Eye (tissue), 1 donor: ENCODE results near the gene GPRC5A.

Experiments
- DNase-seq: peaks from one replicate; pipeline ENCODE4 v3.0.0-alpha.2; 2015

Gene GPRC5A

GRCh38 chr12:12885096-12885792 lies 6.1 kb upstream of the GPRC5A start:
- no peak for DNase-seq

GRCh38 chr12:12887471-12887870 lies 3.9 kb upstream of the GPRC5A start:
- no peak for DNase-seq

- no peak for DNase-seq
These were observed 1.7 kb upstream of the GPRC5A start for GRCh38 chr12:12889701-12890100.

GRCh38 chr12:12890543-12891079 lies 751 bp upstream of the GPRC5A start:
- peak; percentile 85 for DNase-seq

GRCh38 chr12:12891881-12892355 lies 556 bp downstream of the GPRC5A start:
- no peak for DNase-seq

GRCh38 chr12:12892681-12893141 lies 1.3 kb downstream of the GPRC5A start:
- DNase-seq: no peak

GRCh38 chr12:12893438-12893837 lies 2.1 kb downstream of the GPRC5A start:
- DNase-seq: no peak

GRCh38 chr12:12896260-12896659 lies 4.9 kb downstream of the GPRC5A start:
- DNase-seq: no peak

GRCh38 chr12:12897302-12897701 lies 5.9 kb downstream of the GPRC5A start:
- DNase-seq: no peak

- no peak for DNase-seq
These were observed 6.9 kb downstream of the GPRC5A start for GRCh38 chr12:12898136-12898717.

- no peak for DNase-seq
These were observed 7.6 kb downstream of the GPRC5A start for GRCh38 chr12:12898911-12899511.

- DNase-seq: no peak
These were observed 8.4 kb downstream of the GPRC5A start for GRCh38 chr12:12899530-12900380.

GRCh38 chr12:12900786-12901157 lies 9.4 kb downstream of the GPRC5A start:
- no peak for DNase-seq

- no peak for DNase-seq
These were observed 9.9 kb downstream of the GPRC5A start for GRCh38 chr12:12901158-12901791.

- no peak for DNase-seq
These were observed 10.7 kb downstream of the GPRC5A start for GRCh38 chr12:12902036-12902435.

GRCh38 chr12:12903642-12904609 lies 12.6 kb downstream of the GPRC5A start:
- DNase-seq: no peak

- DNase-seq: no peak
These were observed 16.2 kb downstream of the GPRC5A start for GRCh38 chr12:12907552-12907951.

GRCh38 chr12:12908252-12908651 lies 16.9 kb downstream of the GPRC5A start:
- no peak for DNase-seq

- DNase-seq: no peak
These were observed 17.3 kb downstream of the GPRC5A start for GRCh38 chr12:12908711-12909110.

GRCh38 chr12:12909228-12909994 lies 18.0 kb downstream of the GPRC5A start:
- DNase-seq: no peak
